Endodermal cell (in vitro differentiated cells): ENCODE data around the gene RAD23A. TPM values are rescaled to one million over a fixed set of nuclear protein-coding genes. Genes with fewer than 3 reads are reported as not detected.

Experiments
- DNase-seq: peaks from one replicate; pipeline ENCODE4 v3.0.0-alpha.2; 2017
- H3K27ac ChIP-seq: 2 replicates; pipeline ENCODE4 v1.5.1; 2013; ENCODE audit warnings: mild to moderate bottlenecking, low read depth, low read length, moderate library complexity
- H3K27me3 ChIP-seq: 2 replicates; pipeline ENCODE4 v1.6.1; 2013; ENCODE audit warnings: mild to moderate bottlenecking, low read length, moderate library complexity; ENCODE audit not compliant: insufficient read depth, control insufficient read depth, poor library complexity, severe bottlenecking
- H3K36me3 ChIP-seq: 2 replicates; pipeline ENCODE4 v1.7.0; 2013; ENCODE audit warnings: mild to moderate bottlenecking, low read length, moderate library complexity; ENCODE audit not compliant: control insufficient read depth, insufficient read depth
- H3K4me1 ChIP-seq: one replicate; pipeline ENCODE4 v1.7.0; 2013; ENCODE audit warnings: low read length; ENCODE audit not compliant: control insufficient read depth, insufficient read depth
- H3K4me3 ChIP-seq: 2 replicates; pipeline ENCODE4 v1.5.1; 2013; ENCODE audit warnings: mild to moderate bottlenecking, low read length, moderate library complexity
- H3K9ac ChIP-seq: 2 replicates; pipeline ENCODE4 v1.6.1; 2013; ENCODE audit warnings: mild to moderate bottlenecking, low read length, moderate library complexity; ENCODE audit not compliant: poor library complexity, severe bottlenecking; ENCODE audit errors: extremely low read depth
- H3K9me3 ChIP-seq: 2 replicates; pipeline ENCODE4 v1.6.1; 2013; ENCODE audit warnings: mild to moderate bottlenecking, low read length, moderate library complexity; ENCODE audit not compliant: control insufficient read depth
- H3K27ac Mint-ChIP-seq: 2 replicates; pipeline ENCODE4 v1.8.0; 2020; ENCODE audit warnings: mixed read lengths
- H3K27me3 Mint-ChIP-seq: 2 replicates; pipeline ENCODE4 v1.8.0; 2021; ENCODE audit warnings: mild to moderate bottlenecking, mixed read lengths; ENCODE audit not compliant: insufficient read depth
- H3K36me3 Mint-ChIP-seq: 2 replicates; pipeline ENCODE4 v1.8.0; 2020; ENCODE audit warnings: low read depth, mixed read lengths
- H3K4me1 Mint-ChIP-seq: 2 replicates; pipeline ENCODE4 v1.8.0; 2020; ENCODE audit warnings: mixed read lengths
- H3K4me3 Mint-ChIP-seq: 2 replicates; pipeline ENCODE4 v1.8.0; 2020; ENCODE audit warnings: mild to moderate bottlenecking, moderate library complexity, mixed read lengths
- H3K9me3 Mint-ChIP-seq: 2 replicates; pipeline ENCODE4 v1.8.0; 2020; ENCODE audit warnings: mild to moderate bottlenecking, mixed read lengths
- CTCF ChIP-seq: fragments of 200-600 bp; sonication (generic); conservative IDR thresholded peaks from 2 replicates; pipeline ENCODE4 v1.5.0; 2021; ENCODE audit warnings: antibody characterized with exemption, mild to moderate bottlenecking
- WGBS, 2 experiments: methylation state at CpG; one replicate each; pipeline versions ENCODE4 v1.1.5 to v1.1.7; 2013; ENCODE audit warnings: missing lambda C conversion rate in 2 of 2, mixed read lengths in 1 of 2; ENCODE audit not compliant: insufficient coverage in 1 of 2, insufficient read length in 1 of 2; 5-methylcytosine and 5-hydroxymethylcytosine counted together
- microRNA-seq: library from miRNA; unstranded; fragments of <30 nt; microRNA quantifications from one replicate; pipeline ENCODE4 v1.2.0, GENCODE V29; 2020; ENCODE audit warnings: borderline microRNAs expressed
- total RNA-seq, 2 donors: library from RNA; stranded (reverse); fragmentation: NEBNext Ultra II Directional in 1 of 2; extraction: Animal tissue kit (Norgen Biotek cat#: 25700) in 1 of 2; gene quantifications; 2 replicates in 1 of 2; 3 replicates in 1 of 2; pipeline ENCODE4 v1.2.1, GENCODE V29; 2021

RAD23A gene
- total RNA-seq, 2 donors from 2014 or later: 75.5 to 117 TPM

GRCh38 chr19:13001502-13002165 is 56.0 kb downstream of the RAD23A start:
- no peaks in the 10 kb centered on the region for H3K36me3 ChIP-seq
- H3K27ac ChIP-seq: no peak overlapping the region
- no peak for DNase-seq
- no peak overlapping the region for H3K9ac ChIP-seq
- no peak for TF ChIP-seq CTCF
- H3K4me1 Mint-ChIP-seq: peaks cover 3% of the 10 kb centered on the region
- no peak overlapping the region for H3K27ac Mint-ChIP-seq
- H3K4me3 ChIP-seq: no peak overlapping the region
- H3K4me3 Mint-ChIP-seq: no peak overlapping the region
- WGBS, 2 experiments: 89 to 90% methylated on average over 36 to 41 of the region's 41 CpGs
- no peaks in the 10 kb centered on the region for H3K36me3 Mint-ChIP-seq
- H3K9me3 ChIP-seq: no peaks in the 10 kb centered on the region
- H3K4me1 ChIP-seq: no peaks in the 10 kb centered on the region
- no peaks in the 10 kb centered on the region for H3K9me3 Mint-ChIP-seq
- peaks cover 90% of the 10 kb centered on the region for H3K27me3 ChIP-seq
- peaks cover 89% of the 10 kb centered on the region for H3K27me3 Mint-ChIP-seq

- no peak overlapping the region for H3K27ac ChIP-seq
- no peak for TF ChIP-seq CTCF
- Mint-ChIP-seq H3K27me3 (peaks cover 88% of the 10 kb centered on the region), H3K4me1 (peaks cover 3% of the 10 kb centered on the region), H3K9me3 (no peaks in the 10 kb centered on the region), H3K27ac (no peak overlapping the region), H3K4me3 (no peak overlapping the region), H3K36me3 (no peaks in the 10 kb centered on the region)
- 84 to 93% methylated on average over 8 to 28 of the region's 29 CpGs for WGBS, 2 experiments
- peaks cover 90% of the 10 kb centered on the region for H3K27me3 ChIP-seq
- no peaks in the 10 kb centered on the region for H3K4me1 ChIP-seq
- DNase-seq: no peak
- H3K9me3 ChIP-seq: no peaks in the 10 kb centered on the region
- H3K4me3 ChIP-seq: no peak overlapping the region
- no peak overlapping the region for H3K9ac ChIP-seq
- H3K36me3 ChIP-seq: no peaks in the 10 kb centered on the region
These were observed 56.7 kb downstream of the RAD23A start for GRCh38 chr19:13002166-13002898.

GRCh38 chr19:13003081-13003480 is 57.4 kb downstream of the RAD23A start:
- Mint-ChIP-seq H3K27me3 (peaks cover 88% of the 10 kb centered on the region), H3K4me3 (no peak overlapping the region), H3K4me1 (peaks cover 3% of the 10 kb centered on the region), H3K9me3 (no peaks in the 10 kb centered on the region), H3K27ac (no peak overlapping the region), H3K36me3 (no peaks in the 10 kb centered on the region)
- TF ChIP-seq CTCF: no peak
- no peak overlapping the region for H3K4me3 ChIP-seq
- WGBS, 2 experiments: 88 to 94% methylated on average over 5 to 13 of the region's 15 CpGs
- peaks cover 90% of the 10 kb centered on the region for H3K27me3 ChIP-seq
- DNase-seq: no peak
- H3K27ac ChIP-seq: no peak overlapping the region
- no peaks in the 10 kb centered on the region for H3K9me3 ChIP-seq
- no peaks in the 10 kb centered on the region for H3K4me1 ChIP-seq
- no peaks in the 10 kb centered on the region for H3K36me3 ChIP-seq
- H3K9ac ChIP-seq: no peak overlapping the region

Small RNA genes lying within 50 kb of the gene (microRNA-seq; reads per million reads assigned to microRNA genes)
- gene MIR5695 (not detected), gene MIR6515 (0.44 reads per million)

Other genes starting within 250 kb of the RAD23A start
- 10 to 100 TPM; 12.6 to 14.7 TPM for gene FBXW9, start 249.2 kb upstream of the RAD23A start, total RNA-seq
- gene TNPO2, start 221.9 kb upstream of the RAD23A start, total RNA-seq: 100 to 1,000 TPM; 106 to 113 TPM
- gene TRIR, start 211.2 kb upstream of the RAD23A start, total RNA-seq: 100 to 1,000 TPM; 103 to 125 TPM
- gene GET3, start 208.4 kb upstream of the RAD23A start, total RNA-seq: 100 to 1,000 TPM in 1 of 2 donors, 10 to 100 TPM in 1; 97.8 to 102 TPM
- 1 to 10 TPM in 1 of 2 donors, under 1 TPM in 1; 0.95 to 1.2 TPM for gene BEST2, start 194.1 kb upstream of the RAD23A start, total RNA-seq
- gene HOOK2, start 170.3 kb upstream of the RAD23A start, total RNA-seq: 100 to 1,000 TPM in 1 of 2 donors, 10 to 100 TPM in 1; 82.1 to 103 TPM
- gene JUNB, start 154.4 kb upstream of the RAD23A start, total RNA-seq: 1 to 10 TPM; 6.7 to 7.2 TPM
- 100 to 1,000 TPM; 429 to 507 TPM for gene PRDX2, start 144.1 kb upstream of the RAD23A start, total RNA-seq
- 10 to 100 TPM; 34.4 to 57.4 TPM for gene THSD8, start 143.8 kb upstream of the RAD23A start, total RNA-seq
- gene RNASEH2A, start 139.3 kb upstream of the RAD23A start, total RNA-seq: 10 to 100 TPM; 51.0 to 97.1 TPM
- gene RTBDN, start 111.3 kb upstream of the RAD23A start, total RNA-seq: 1 to 10 TPM in 1 of 2 donors, under 1 TPM in 1; 0.68 to 1.7 TPM
- gene MAST1, start 107.3 kb upstream of the RAD23A start, total RNA-seq: 10 to 100 TPM in 1 of 2 donors, 1 to 10 TPM in 1; 6.9 to 18.5 TPM
- gene DNASE2, start 64.4 kb upstream of the RAD23A start, total RNA-seq: 10 to 100 TPM; 20.8 to 32.3 TPM
- 1 to 10 TPM in 1 of 2 donors, under 1 TPM in 1; 0.91 to 1.0 TPM for gene KLF1, start 58.7 kb upstream of the RAD23A start, total RNA-seq
- gene GCDH, start 54.7 kb upstream of the RAD23A start, total RNA-seq: 10 to 100 TPM; 58.1 to 62.9 TPM
- gene SYCE2, start 26.6 kb upstream of the RAD23A start, total RNA-seq: 1 to 10 TPM; 2.4 to 3.9 TPM
- 10 to 100 TPM; 65.1 to 70.8 TPM for gene FARSA, start 12.2 kb upstream of the RAD23A start, total RNA-seq
- 1,000 to 10,000 TPM in 1 of 2 donors, 100 to 1,000 TPM in 1; 873 to 1,303 TPM for gene CALR, start 7.3 kb upstream of the RAD23A start, total RNA-seq
- 10 to 100 TPM; 31.0 to 34.9 TPM for gene GADD45GIP1, start 11.4 kb downstream of the RAD23A start, total RNA-seq
- gene DAND5, start 23.7 kb downstream of the RAD23A start, total RNA-seq: under 1 TPM; 0.13 to 0.40 TPM
- under 1 TPM; 0.22 to 0.40 TPM for gene NFIX, start 49.6 kb downstream of the RAD23A start, total RNA-seq
- gene LYL1, start 157.0 kb downstream of the RAD23A start, total RNA-seq: 1 to 10 TPM; 1.9 to 2.0 TPM
- 10 to 100 TPM; 51.3 to 66.2 TPM for gene TRMT1, start 170.9 kb downstream of the RAD23A start, total RNA-seq
- 100 to 1,000 TPM; 164 to 172 TPM for gene NACC1, start 172.4 kb downstream of the RAD23A start, total RNA-seq
- gene STX10, start 204.5 kb downstream of the RAD23A start, total RNA-seq: 10 to 100 TPM; 30.8 to 34.8 TPM
- 10 to 100 TPM; 55.3 to 66.6 TPM for gene IER2, start 204.5 kb downstream of the RAD23A start, total RNA-seq